HG03378 (cell line): ENCODE results near the gene PSMG2.
"Not testable (repeated sequence)": the region's sequence is repeated elsewhere in the genome, so short reads cannot be mapped to it uniquely, and the experiment has no call there.

ENCODE experiments used
- ATAC-seq: cut with Tn5 transposase; IDR thresholded peaks from one replicate; pipeline ENCODE4 v1.9.1; 2021; ENCODE audit warnings: mild to moderate bottlenecking, moderate library complexity; ENCODE audit not compliant: unreplicated experiment

Gene PSMG2

GRCh38 chr18:12721495-12722275 lies 18.8 kb downstream of the PSMG2 start:
- no peak for ATAC-seq

- no peak for ATAC-seq
These were observed 19.9 kb downstream of the PSMG2 start for GRCh38 chr18:12722731-12723130.

GRCh38 chr18:12726331-12726730 lies 23.5 kb downstream of the PSMG2 start:
- no peak for ATAC-seq

- no peak for ATAC-seq
These were observed 24.1 kb downstream of the PSMG2 start for GRCh38 chr18:12726774-12727550.

GRCh38 chr18:12737243-12737902 lies 34.5 kb downstream of the PSMG2 start:
- ATAC-seq, result no peak

- ATAC-seq, result no peak
These were observed 38.5 kb downstream of the PSMG2 start for GRCh38 chr18:12741351-12741750.

- ATAC-seq, result no peak
These were observed 39.6 kb downstream of the PSMG2 start for GRCh38 chr18:12742453-12742852.

- no peak for ATAC-seq
These were observed 41.3 kb downstream of the PSMG2 start for GRCh38 chr18:12744103-12744502.

- ATAC-seq, result no peak
These were observed 42.4 kb downstream of the PSMG2 start for GRCh38 chr18:12745095-12745795.

- ATAC-seq, result no peak
These were observed 44.9 kb downstream of the PSMG2 start for GRCh38 chr18:12747530-12748315.

- ATAC-seq, result no peak
These were observed 45.8 kb downstream of the PSMG2 start for GRCh38 chr18:12748671-12749070.

- ATAC-seq, result no peak
These were observed 46.3 kb downstream of the PSMG2 start for GRCh38 chr18:12749121-12749520.

- ATAC-seq, result no peak
These were observed 47.4 kb downstream of the PSMG2 start for GRCh38 chr18:12750076-12750714.

GRCh38 chr18:12750715-12751502 lies 48.1 kb downstream of the PSMG2 start:
- no peak for ATAC-seq

GRCh38 chr18:12751503-12751884 lies 48.7 kb downstream of the PSMG2 start:
- ATAC-seq, result no peak

GRCh38 chr18:12751891-12752290 lies 49.0 kb downstream of the PSMG2 start:
- no peak for ATAC-seq

- ATAC-seq, result no peak
These were observed 51.7 kb downstream of the PSMG2 start for GRCh38 chr18:12754511-12754910.

- not testable (repeated sequence) for ATAC-seq
These were observed 52.8 kb downstream of the PSMG2 start for GRCh38 chr18:12755606-12756005.

- not testable (repeated sequence) for ATAC-seq
These were observed 53.9 kb downstream of the PSMG2 start for GRCh38 chr18:12756619-12757239.
